MM.1S (cell line): ENCODE data around the gene MYO1F.

Experiments
- EZH2phosphoT487 ChIP-seq: fragments of 300-600 bp; sonication (generic); IDR thresholded peaks from 2 replicates; pipeline ENCODE4 v1.6.1; 2018; ENCODE audit warnings: antibody characterized with exemption, low read length
- TF ChIP-seq, protein P1 (sequence below): fragments of 300-600 bp; sonication (generic); IDR thresholded peaks from 2 replicates; pipeline ENCODE4 v1.5.1; 2016; ENCODE audit warnings: antibody characterized with exemption, low read length, mixed read lengths

GRCh38 chr19:8530061-8530679 lies 47.1 kb downstream of the MYO1F start:
- TF ChIP-seq, protein P1, sequence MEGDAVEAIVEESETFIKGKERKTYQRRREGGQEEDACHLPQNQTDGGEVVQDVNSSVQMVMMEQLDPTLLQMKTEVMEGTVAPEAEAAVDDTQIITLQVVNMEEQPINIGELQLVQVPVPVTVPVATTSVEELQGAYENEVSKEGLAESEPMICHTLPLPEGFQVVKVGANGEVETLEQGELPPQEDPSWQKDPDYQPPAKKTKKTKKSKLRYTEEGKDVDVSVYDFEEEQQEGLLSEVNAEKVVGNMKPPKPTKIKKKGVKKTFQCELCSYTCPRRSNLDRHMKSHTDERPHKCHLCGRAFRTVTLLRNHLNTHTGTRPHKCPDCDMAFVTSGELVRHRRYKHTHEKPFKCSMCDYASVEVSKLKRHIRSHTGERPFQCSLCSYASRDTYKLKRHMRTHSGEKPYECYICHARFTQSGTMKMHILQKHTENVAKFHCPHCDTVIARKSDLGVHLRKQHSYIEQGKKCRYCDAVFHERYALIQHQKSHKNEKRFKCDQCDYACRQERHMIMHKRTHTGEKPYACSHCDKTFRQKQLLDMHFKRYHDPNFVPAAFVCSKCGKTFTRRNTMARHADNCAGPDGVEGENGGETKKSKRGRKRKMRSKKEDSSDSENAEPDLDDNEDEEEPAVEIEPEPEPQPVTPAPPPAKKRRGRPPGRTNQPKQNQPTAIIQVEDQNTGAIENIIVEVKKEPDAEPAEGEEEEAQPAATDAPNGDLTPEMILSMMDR = no peak
- TF ChIP-seq EZH2phosphoT487 = no peak
